Activated CD4-positive, alpha-beta T cell treated with anti-CD3 and anti-CD28 coated beads, Interleukin-2, amount 50 U/mL, for 4 hours (primary cell): Measurements from ENCODE around the gene WDR93.

Experiments
- DNase-seq, 2 experiments: peaks; one replicate each; pipeline ENCODE4 v3.0.0-alpha.2; 2020

The WDR93 gene

GRCh38 chr15:89690276-89691218, at the start of gene WDR93, which contains the start of gene PEX11A:
TSS of gene WDR93 (plus strand) at chr15:89690811. CDS start at chr15:89701747, 10,936 bp downstream.
TSS of gene PEX11A (minus strand) at chr15:89690754. CDS start at chr15:89690632, 122 bp downstream.
- peak; percentile 66 to 67 for DNase-seq

- DNase-seq, result no peak
Observed at GRCh38 chr15:89641053-89641452, 49.6 kb upstream of the WDR93 start.

GRCh38 chr15:89642106-89642505, 48.5 kb upstream of the WDR93 start:
- DNase-seq, result no peak

GRCh38 chr15:89645680-89646079, 44.9 kb upstream of the WDR93 start:
- no peak for DNase-seq

GRCh38 chr15:89646416-89647141, 44.0 kb upstream of the WDR93 start:
- no peak for DNase-seq

- DNase-seq, result peak; percentile 37 to 39
Observed at GRCh38 chr15:89647191-89647851, 43.3 kb upstream of the WDR93 start.

GRCh38 chr15:89648106-89649012, 42.3 kb upstream of the WDR93 start:
- no peak for DNase-seq

DNA sequence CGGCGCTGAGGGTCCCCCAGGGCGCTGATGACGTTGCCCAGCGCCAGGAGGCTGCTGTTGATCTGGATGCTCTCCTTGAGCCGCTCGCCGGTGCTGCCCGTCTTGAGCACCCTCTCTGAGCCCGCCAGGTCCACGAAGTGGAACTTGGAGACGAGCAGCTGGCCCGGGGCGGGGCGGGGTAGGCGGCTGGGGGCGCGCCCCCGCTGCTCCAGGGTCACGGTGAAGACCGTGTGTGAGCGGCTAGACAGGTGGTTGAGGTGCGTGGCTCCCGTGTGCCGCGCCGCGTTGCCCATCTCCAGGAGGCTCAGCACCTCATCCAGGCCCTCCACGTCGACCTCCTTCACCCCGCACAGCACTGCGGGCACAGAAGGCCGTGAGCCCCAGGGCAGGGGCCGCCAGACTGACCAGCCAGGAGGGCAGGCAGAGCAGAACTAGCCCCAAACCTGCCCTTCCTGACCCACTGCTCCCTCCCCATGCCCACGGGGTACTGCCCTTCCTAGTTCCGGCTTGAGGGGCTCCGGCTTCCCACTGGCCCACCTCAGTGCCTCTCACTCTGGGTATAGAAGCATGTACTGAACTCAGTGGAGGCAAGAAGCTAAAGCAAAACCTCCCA, 41.5 kb upstream of the WDR93 start:
- DNase-seq, result no peak

DNA sequence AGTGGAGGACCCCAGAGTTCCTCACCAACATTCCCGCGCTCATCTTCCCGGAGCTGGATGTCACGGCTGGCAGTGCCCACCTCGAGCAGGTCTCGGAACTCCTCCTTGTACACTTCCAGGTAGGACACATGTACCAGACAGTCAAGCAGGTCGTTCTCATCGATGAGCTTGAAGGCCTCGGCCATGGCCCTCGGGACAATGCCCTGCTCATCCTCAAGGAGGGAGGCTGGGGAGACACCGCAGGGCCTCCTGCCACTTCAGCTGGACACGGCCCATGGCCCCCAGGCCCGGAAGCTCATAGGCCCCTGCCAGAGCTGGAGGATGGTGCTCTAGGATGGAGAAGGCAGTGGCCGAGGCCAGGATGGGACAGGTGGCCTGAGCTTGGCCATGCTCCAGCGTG, 40.9 kb upstream of the WDR93 start:
- no peak for DNase-seq

DNA sequence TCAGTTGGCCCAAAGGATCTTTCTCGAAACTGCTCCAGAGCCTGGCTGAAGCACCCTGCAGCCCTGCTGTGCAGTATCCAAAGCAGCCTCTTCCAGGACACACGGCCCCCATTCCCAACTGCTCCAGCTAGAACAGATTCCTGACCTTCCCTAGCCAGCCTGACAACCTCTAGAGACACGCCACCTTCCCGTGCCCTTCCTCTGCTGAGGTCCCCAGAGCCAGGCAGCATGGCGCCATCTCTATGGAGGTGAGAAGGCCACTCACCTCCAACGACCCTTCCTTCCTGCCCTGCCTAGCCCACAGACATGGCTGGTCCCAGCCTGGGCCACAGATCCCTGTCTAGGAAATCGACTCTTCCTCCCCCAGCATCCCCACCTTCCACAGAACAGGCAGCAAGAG, 38.5 kb upstream of the WDR93 start:
- DNase-seq, result no peak

- DNase-seq, result no peak
Observed at GRCh38 chr15:89652666-89653065, 37.9 kb upstream of the WDR93 start.

GRCh38 chr15:89653578-89653977, 37.0 kb upstream of the WDR93 start:
- no peak for DNase-seq

DNA sequence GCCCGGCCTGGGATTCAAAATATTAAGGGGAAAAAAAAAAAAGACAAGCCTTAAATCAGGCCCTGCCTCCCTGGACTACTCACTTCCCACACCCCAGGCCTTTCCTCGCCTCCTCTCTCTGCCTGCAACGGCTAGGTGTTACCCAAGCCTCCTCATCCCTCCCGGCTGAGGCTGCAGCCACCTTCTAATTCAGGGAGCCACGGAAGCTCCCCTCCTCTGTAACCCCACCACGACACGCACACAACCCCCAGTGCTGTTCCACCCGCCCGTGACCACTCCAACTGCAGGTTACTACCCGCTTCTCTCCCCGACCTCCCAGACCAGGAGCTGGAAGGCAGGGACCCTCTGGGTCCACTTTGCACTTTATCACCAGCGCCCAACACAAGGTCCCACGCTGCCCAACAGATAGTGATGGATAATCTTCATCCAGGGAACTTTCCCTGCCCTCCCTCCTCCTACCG, 36.3 kb upstream of the WDR93 start:
- DNase-seq, result no peak

- no peak for DNase-seq
Observed at GRCh38 chr15:89654847-89655805, 35.5 kb upstream of the WDR93 start, which contains the start of gene KIF7. TSS of gene KIF7 (minus strand) at chr15:89655467. CDS start at chr15:89652930, 2,537 bp downstream.

- DNase-seq, result no peak
Observed at GRCh38 chr15:89656116-89656815, 34.3 kb upstream of the WDR93 start.

DNA sequence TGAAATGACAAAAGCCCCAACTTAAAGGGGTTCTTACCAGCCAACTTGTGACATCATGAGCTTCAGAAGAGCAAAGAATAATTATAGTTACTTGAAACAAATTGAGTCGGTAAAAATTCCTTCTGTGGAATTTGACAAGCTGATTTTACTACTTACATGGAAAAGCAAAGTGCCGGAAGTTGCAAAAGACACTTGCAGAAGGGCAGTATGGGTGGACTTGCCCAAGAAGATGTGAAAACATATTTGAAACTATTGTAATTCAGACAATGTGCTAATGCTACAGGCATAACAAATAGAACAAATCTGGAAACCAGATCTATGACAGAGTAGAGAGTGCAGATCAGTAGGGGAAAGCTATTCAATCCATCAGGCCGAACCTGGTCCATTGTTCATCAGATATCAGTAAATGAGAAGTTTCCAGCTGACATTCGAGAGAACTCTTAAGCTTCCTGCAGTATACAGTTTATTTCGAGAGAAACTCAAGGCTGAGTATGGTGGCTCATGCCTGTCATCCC, 32.9 kb upstream of the WDR93 start:
- no peak for DNase-seq

GRCh38 chr15:89659295-89659694, 31.3 kb upstream of the WDR93 start:
- no peak for DNase-seq

DNA sequence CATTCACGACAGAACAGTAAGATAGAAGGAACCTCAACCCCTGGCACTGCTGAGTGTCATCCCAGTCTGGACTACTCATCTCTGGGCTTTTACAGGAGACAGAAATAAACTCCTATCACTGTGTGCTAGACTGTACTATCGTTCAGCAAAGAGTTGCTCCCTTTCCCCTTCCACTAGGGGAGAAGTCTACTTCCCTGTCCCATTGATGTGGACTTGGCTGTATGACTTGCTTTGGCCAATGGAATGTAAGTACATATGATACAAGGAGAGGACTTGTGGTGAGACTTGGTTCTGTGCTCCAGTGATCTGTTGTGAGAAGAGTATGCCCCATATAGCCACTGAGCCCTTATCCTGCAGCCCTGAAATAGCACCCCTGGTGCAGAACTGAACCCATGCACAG, 30.1 kb upstream of the WDR93 start:
- DNase-seq, result no peak

GRCh38 chr15:89662893-89663626, 27.6 kb upstream of the WDR93 start:
- DNase-seq, result no peak
